ENCODE measurements around the gene RAB10. TPM values are rescaled to one million over a fixed set of nuclear protein-coding genes. Genes with fewer than 3 reads are reported as not detected.
"Not testable (repeated sequence)": the region's sequence is repeated elsewhere in the genome, so short reads cannot be mapped to it uniquely, and the experiment has no call there.

The RAB10 gene
- total and polyA plus RNA-seq, 8 donors = 22.2 to 591 (median 71.7) TPM

DNA sequence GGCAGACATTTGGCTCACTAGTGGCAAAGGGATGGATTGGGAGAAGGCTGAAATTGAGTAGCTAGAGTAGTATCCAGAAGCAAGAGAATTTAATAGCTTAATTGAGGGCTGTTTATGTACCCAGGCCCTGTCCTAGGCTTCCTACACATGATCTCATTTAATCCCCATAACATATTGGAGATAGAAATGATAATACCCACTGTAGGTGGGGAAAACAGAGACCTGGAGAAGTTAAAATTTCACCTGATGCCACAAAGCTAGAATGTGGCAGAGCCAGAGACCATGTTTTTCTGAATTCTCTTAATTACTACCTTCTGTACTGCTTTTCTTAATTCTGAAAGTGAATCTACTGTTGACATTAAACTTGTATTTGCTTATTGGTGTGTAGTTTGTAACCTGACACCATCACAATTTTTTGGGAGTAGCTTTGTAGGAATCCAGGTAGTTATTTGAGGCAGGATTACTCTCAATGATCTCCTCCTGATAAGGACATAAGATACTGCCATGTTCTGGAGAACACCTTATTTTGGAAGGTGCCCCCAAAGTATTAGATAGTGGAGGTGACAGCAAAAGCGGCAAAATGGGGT, 42.2 kb downstream of the RAB10 start:
- DNase-seq = peak in 1 of 2 donors; percentile 26
- H3K4me3 ChIP-seq = no peak overlapping the region
- H3K4me1 ChIP-seq = peaks cover 13 to 70% (median 42%) of the 10 kb centered on the region in 4 donors
- intact Hi-C loops (cut with DNase I; ENCODE audit: low total_unique reads) = no loop called here
- WGBS, 5 donors = 91 to 100% (median 100%) methylated on average over 1 of the region's 1 CpG
- TF ChIP-seq, protein P1, sequence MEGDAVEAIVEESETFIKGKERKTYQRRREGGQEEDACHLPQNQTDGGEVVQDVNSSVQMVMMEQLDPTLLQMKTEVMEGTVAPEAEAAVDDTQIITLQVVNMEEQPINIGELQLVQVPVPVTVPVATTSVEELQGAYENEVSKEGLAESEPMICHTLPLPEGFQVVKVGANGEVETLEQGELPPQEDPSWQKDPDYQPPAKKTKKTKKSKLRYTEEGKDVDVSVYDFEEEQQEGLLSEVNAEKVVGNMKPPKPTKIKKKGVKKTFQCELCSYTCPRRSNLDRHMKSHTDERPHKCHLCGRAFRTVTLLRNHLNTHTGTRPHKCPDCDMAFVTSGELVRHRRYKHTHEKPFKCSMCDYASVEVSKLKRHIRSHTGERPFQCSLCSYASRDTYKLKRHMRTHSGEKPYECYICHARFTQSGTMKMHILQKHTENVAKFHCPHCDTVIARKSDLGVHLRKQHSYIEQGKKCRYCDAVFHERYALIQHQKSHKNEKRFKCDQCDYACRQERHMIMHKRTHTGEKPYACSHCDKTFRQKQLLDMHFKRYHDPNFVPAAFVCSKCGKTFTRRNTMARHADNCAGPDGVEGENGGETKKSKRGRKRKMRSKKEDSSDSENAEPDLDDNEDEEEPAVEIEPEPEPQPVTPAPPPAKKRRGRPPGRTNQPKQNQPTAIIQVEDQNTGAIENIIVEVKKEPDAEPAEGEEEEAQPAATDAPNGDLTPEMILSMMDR (IDR thresholded peaks at IDR 0.05) = no peak
- TF ChIP-seq EP300 (IDR thresholded peaks at IDR 0.05) (no peak), POLR2AphosphoS5 (IDR thresholded peaks at IDR 0.05) (no peak), POLR2A (IDR thresholded peaks at IDR 0.05) (no peak)
- H3K27ac ChIP-seq = peak overlapping the region in 1 of 5 donors; percentile 33
- no peaks in the 10 kb centered on the region for H3K27me3 ChIP-seq
- no peaks in the 10 kb centered on the region for H3K9me3 ChIP-seq
- no peaks in the 10 kb centered on the region for H3K36me3 ChIP-seq

DNA sequence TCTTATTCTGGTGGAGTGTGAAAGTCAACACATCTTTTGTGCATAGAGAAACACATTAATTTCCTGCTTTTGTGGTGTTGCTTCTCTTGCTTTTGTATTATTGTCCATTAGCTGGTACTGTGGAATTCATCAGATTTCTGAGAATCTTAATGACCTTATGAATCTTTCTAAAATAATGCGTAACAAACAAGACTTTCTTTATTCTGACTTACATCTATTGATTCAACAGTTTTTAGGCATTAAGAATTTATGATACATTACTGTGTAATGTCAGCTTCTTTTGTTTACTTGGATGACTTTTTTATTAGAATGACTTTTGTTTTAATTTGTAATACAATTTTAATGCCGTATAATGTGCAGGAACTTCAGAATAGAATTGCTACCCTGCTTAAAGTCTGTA, 43.4 kb downstream of the RAB10 start:
- intact Hi-C loops (cut with DNase I; ENCODE audit: low total_unique reads) = no loop called here
- H3K4me3 ChIP-seq = no peak overlapping the region
- H3K27me3 ChIP-seq = no peaks in the 10 kb centered on the region
- peaks cover 13 to 59% (median 40%) of the 10 kb centered on the region in 4 donors for H3K4me1 ChIP-seq
- no peak overlapping the region for H3K27ac ChIP-seq
- no peaks in the 10 kb centered on the region for H3K36me3 ChIP-seq
- DNase-seq = no peak
- TF ChIP-seq POLR2AphosphoS5 (IDR thresholded peaks at IDR 0.05) (no peak), POLR2A (IDR thresholded peaks at IDR 0.05) (no peak), EP300 (IDR thresholded peaks at IDR 0.05) (no peak)
- TF ChIP-seq, protein P1 (IDR thresholded peaks at IDR 0.05) = no peak
- no peaks in the 10 kb centered on the region for H3K9me3 ChIP-seq
- WGBS, 5 donors = 88 to 96% (median 95%) methylated on average over 2 of the region's 2 CpGs

DNA sequence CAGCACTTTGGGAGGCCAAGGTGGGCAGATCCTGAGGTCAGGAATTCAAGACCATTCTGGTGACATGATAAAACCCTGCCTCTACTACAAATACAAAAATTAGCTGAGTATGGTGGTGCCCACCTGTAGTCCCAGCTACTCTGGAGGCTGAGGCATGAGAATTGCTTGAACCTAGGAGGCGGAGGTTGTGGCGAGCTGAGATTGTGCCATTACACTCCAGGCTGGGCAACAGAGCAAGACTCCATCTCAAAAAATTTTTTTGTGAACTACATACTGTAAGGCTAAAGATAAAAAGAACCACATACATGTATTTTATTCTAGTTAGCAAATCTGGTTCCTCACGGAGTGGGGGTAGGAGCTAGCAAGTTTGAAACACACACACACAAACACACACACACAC, 45.1 kb downstream of the RAB10 start:
- Histone ChIP-seq H3K36me3 (no peaks in the 10 kb centered on the region), H3K4me3 (no peak overlapping the region), H3K4me1 (peaks cover 4 to 47% (median 26%) of the 10 kb centered on the region in 4 donors), H3K9me3 (no peaks in the 10 kb centered on the region), H3K27ac (no peak overlapping the region), H3K27me3 (no peaks in the 10 kb centered on the region)
- WGBS, 5 donors = 94 to 100% (median 99%) methylated on average over 3 of the region's 3 CpGs
- intact Hi-C loops (cut with DNase I; ENCODE audit: low total_unique reads) = no loop called here
- TF ChIP-seq POLR2A (IDR thresholded peaks at IDR 0.05) = no peak
- TF ChIP-seq, protein P1 (IDR thresholded peaks at IDR 0.05) = no peak
- TF ChIP-seq POLR2AphosphoS5 (IDR thresholded peaks at IDR 0.05) = no peak
- TF ChIP-seq EP300 (IDR thresholded peaks at IDR 0.05) = no peak
- no peak for DNase-seq

DNA sequence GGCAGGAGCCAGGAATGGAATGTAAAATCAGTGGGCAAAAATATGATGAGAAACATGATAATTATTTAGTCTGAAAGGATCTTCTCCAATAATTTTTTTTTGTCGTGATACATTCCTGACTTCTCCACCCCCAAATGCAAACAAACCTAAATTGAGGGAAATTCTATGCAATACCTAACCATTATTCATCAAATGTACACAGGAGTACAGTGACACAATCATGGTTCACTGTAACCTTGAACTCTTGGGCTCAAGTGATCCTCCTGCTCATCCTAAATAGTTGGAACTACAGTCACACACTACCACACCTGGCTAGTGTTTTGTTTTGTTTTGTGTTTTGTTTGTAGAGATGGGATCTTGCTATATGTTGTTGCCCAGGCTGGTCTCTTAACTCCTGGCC, 46.5 kb downstream of the RAB10 start:
- peaks cover under 1 to 40% (median 16%) of the 10 kb centered on the region in 4 donors for H3K4me1 ChIP-seq
- WGBS, 5 donors = 89 to 100% (median 96%) methylated on average over 1 of the region's 1 CpG
- intact Hi-C loops (cut with DNase I; ENCODE audit: low total_unique reads) = no loop called here
- no peak for DNase-seq
- H3K9me3 ChIP-seq = no peaks in the 10 kb centered on the region
- no peak overlapping the region for H3K27ac ChIP-seq
- TF ChIP-seq, protein P1 (IDR thresholded peaks at IDR 0.05) = no peak
- TF ChIP-seq POLR2A (IDR thresholded peaks at IDR 0.05) (no peak), EP300 (IDR thresholded peaks at IDR 0.05) (no peak), POLR2AphosphoS5 (IDR thresholded peaks at IDR 0.05) (no peak)
- H3K4me3 ChIP-seq = no peak overlapping the region
- H3K27me3 ChIP-seq = no peaks in the 10 kb centered on the region
- H3K36me3 ChIP-seq = no peaks in the 10 kb centered on the region

DNA sequence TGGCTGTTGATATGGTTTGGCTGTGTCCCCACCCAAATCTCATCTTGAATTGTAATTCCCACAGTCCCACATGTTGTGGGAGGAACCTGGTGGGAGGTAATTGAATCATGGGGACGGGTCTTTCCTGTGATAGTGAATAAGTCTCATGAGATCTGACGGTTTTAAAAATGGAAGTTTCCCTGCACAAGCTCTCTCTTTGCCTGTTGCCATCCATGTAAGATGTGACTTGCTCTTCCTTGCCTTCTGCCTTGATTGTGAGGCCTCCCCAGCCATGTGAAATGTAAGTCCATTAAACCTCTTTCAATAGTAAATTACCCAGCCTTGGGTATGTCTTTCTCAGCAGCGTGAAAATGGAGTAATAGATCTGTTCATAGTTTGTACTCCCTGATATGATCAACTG, 47.0 kb downstream of the RAB10 start:
- 96 to 98% (median 97%) methylated on average over 3 of the region's 3 CpGs for whole genome bisulfite sequencing, 5 donors
- H3K9me3 ChIP-seq; intact Hi-C loops (cut with DNase I; ENCODE audit: low total_unique reads): not testable (repeated sequence)

More for the DNA sequence above, 47.0 kb downstream of the RAB10 start:
- H3K36me3 ChIP-seq, DNase-seq, H3K27ac ChIP-seq, H3K4me3 ChIP-seq, H3K27me3 ChIP-seq: not testable (repeated sequence)
- H3K4me1 ChIP-seq = peaks cover 0 to 40% (median 10%) of the 10 kb centered on the region in 4 donors

All from stomach (tissue), 9 donors.